Measurements from ENCODE around the gene NSG1.

DNA sequence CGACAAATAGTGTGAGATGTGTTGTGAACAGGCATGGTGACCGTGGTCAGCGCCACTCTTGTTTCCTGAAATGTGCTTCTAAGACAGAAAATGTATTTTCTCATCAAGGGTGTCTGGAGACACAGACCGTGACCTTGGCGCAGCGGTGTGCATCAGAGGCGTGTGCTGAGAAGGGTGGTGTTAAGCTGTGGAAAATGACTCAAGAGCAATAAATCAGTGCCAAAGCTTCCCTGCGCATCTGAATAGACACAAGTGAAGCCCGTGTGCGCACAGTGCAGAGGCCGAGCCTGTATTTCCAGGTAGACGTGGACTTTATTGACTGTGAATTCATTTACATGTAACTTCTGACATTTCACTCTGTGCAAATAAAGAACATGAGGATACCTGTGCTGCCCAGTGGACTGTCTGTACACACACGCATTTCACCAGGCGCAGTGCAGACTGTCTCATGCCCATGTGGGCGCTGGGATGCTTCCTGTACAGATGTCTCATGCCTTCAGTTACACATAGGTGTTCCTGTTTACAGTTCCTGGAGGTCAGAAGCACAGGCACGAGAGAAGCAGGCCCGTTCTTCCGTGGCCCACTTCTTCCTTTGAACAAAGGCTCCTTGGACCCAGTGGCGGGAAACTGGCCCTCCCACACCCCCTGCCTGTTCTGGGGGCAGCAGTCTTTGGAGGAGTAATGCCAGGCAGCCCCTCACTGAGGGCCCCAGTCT lies 31.9 kb downstream of the NSG1 start:
- TF ChIP-seq YY1 (IDR thresholded peaks at IDR 0.05; ENCODE audit: insufficient read depth, insufficient read length), result no peak
- TF ChIP-seq ZNF274 (IDR thresholded peaks at IDR 0.05; ENCODE audit: low read depth, low read length), result no peak
- no peak for TF ChIP-seq SUZ12 (IDR thresholded peaks at IDR 0.05; ENCODE audit: extremely low read depth, insufficient read depth, insufficient read length)
